BJ (cell line): ENCODE data around the gene TSPAN5. TPM values are rescaled to one million over a fixed set of nuclear protein-coding genes. Genes with fewer than 3 reads are reported as not detected.

Experiments
- CTCF ChIA-PET: fragments of 350-600 bp; formaldehyde crosslinking; extraction: SDS; loops from one replicate; lab custom pipeline; 2021; ENCODE audit warnings: antibody characterized with exemption, inconsistent platforms; lab: Yijun Ruan, JAX
- POLR2A ChIA-PET: fragments of 300-600 bp; sonication (Branson Sonifier 250); formaldehyde crosslinking; extraction: SDS; loops from one replicate; lab custom pipeline; 2021; ENCODE audit warnings: antibody characterized with exemption; lab: Charles Lee
- DNase-seq: peaks from one replicate; pipeline ENCODE4 v3.0.0-alpha.2; 2011; ENCODE audit warnings: low read depth
- H3K27me3 ChIP-seq: 2 replicates; pipeline ENCODE4 v1.6.0; 2011; ENCODE audit warnings: low read length; ENCODE audit not compliant: control insufficient read depth, insufficient read depth
- H3K36me3 ChIP-seq: 2 replicates; pipeline ENCODE4 v1.5.1; 2011; ENCODE audit warnings: low read length; ENCODE audit not compliant: control insufficient read depth, insufficient read depth
- H3K4me3 ChIP-seq: 2 replicates; pipeline ENCODE4 v1.5.1; 2011; ENCODE audit warnings: low read depth, mild to moderate bottlenecking, control low read depth, low read length
- polyA plus RNA-seq: library from polyadenylated mRNA; depleted of rRNA; stranded (reverse); fragments of >200 nt; gene quantifications from 2 replicates; pipeline ENCODE4 v1.2.3, GENCODE V29; 2011
- TF ChIP-seq, protein P1 (sequence below): IDR thresholded peaks from 2 replicates; pipeline ENCODE4 v1.5.1; 2011; ENCODE audit warnings: low read depth, mild to moderate bottlenecking, control low read depth, inconsistent platforms, low read length, moderate library complexity; ENCODE audit not compliant: insufficient read depth

The TSPAN5 gene
- polyA plus RNA-seq, 1 experiment: 74.5 TPM

DNA sequence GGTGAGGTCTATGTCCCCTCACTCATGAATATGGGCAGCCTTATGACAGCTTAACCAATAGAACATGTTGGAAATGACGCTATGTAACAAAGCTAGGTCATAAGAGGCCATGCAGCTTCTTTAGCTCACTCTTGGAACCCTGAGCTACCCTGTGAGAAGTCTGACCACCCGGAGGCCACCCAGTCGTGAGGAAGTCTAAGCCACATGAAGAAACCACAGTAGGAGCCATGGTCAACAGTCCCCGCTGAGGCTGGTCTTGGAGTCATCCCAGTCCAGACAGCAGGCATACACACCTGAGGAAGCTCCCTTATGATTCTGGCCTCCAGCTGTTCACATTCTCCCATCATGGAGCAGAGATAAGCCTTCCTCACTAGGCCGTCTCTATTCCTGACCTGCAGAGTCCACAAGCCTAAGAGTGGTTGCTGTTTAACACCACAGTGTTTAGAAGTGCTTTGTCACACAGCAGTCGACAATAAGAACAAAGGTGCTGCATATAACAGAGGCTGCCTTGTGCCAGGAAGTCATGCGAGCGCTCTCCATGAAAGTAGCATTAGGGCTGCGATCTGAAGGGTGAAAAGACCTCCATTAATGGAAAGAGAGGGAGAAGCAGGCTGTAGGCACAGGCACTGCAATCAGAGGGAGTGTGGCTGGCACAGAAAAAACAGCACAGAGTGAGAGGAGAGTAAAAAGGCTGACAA, 38.2 kb downstream of the TSPAN5 start:
- Histone ChIP-seq H3K36me3 (no peaks in the 10 kb centered on the region), H3K27me3 (no peaks in the 10 kb centered on the region), H3K4me3 (no peak overlapping the region)
- TF ChIP-seq, protein P1, sequence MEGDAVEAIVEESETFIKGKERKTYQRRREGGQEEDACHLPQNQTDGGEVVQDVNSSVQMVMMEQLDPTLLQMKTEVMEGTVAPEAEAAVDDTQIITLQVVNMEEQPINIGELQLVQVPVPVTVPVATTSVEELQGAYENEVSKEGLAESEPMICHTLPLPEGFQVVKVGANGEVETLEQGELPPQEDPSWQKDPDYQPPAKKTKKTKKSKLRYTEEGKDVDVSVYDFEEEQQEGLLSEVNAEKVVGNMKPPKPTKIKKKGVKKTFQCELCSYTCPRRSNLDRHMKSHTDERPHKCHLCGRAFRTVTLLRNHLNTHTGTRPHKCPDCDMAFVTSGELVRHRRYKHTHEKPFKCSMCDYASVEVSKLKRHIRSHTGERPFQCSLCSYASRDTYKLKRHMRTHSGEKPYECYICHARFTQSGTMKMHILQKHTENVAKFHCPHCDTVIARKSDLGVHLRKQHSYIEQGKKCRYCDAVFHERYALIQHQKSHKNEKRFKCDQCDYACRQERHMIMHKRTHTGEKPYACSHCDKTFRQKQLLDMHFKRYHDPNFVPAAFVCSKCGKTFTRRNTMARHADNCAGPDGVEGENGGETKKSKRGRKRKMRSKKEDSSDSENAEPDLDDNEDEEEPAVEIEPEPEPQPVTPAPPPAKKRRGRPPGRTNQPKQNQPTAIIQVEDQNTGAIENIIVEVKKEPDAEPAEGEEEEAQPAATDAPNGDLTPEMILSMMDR: no peak
- ChIA-PET CTCF (interaction anchor here (1.4 kb wide), 1 partner anchor 33 kb away, joined by 5 read pairs; no protein-coding TSS in a partner anchor), POLR2A (no interaction called here)
- no peak for DNase-seq

DNA sequence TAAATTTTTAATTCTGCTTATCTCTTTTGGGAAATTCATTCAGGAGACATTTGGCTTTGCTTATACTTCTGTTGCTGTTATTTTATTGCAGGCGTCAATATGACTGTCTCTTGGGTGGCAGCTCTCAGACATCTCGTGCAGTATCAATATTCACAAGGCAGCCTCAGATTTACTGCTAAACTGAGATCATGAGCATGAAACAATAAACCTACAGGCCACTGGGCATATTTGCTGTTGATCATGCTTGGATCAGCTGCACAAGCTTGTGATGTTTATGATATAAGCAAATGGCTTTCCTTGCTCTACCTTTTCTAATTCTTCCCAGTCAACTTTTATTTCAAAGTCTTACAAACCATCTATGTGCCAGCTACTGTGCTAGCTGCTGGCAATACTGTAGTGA, 39.2 kb downstream of the TSPAN5 start:
- Histone ChIP-seq H3K36me3 (no peaks in the 10 kb centered on the region), H3K27me3 (no peaks in the 10 kb centered on the region), H3K4me3 (no peak overlapping the region)
- TF ChIP-seq, protein P1: no peak
- ChIA-PET CTCF (interaction anchor here (1.4 kb wide), 1 partner anchor 32 kb away, joined by 5 read pairs; no protein-coding TSS in a partner anchor), POLR2A (no interaction called here)
- no peak for DNase-seq

DNA sequence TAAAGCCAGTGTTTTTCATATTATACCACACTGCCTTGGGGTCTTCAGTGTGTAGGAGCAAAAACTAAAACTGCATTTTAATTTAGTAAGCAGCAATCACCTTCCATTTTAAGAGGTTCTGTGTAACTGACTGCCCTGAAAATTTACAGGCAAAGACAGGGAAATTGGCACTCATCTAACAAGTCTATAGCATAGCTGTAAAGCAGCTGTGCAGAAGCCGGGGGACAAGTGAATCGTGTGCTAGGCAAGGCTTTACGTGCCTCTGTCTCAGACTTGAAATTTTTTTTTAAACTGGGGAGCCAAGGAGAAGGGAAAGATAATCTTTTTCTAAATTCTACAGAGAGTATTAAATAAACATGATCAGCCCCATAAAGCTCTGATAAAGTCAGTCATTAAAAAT, 39.7 kb downstream of the TSPAN5 start:
- ChIA-PET POLR2A (no interaction called here), CTCF (no interaction called here)
- H3K36me3 ChIP-seq: no peaks in the 10 kb centered on the region
- H3K27me3 ChIP-seq: no peaks in the 10 kb centered on the region
- TF ChIP-seq, protein P1: no peak
- no peak overlapping the region for H3K4me3 ChIP-seq
- no peak for DNase-seq

DNA sequence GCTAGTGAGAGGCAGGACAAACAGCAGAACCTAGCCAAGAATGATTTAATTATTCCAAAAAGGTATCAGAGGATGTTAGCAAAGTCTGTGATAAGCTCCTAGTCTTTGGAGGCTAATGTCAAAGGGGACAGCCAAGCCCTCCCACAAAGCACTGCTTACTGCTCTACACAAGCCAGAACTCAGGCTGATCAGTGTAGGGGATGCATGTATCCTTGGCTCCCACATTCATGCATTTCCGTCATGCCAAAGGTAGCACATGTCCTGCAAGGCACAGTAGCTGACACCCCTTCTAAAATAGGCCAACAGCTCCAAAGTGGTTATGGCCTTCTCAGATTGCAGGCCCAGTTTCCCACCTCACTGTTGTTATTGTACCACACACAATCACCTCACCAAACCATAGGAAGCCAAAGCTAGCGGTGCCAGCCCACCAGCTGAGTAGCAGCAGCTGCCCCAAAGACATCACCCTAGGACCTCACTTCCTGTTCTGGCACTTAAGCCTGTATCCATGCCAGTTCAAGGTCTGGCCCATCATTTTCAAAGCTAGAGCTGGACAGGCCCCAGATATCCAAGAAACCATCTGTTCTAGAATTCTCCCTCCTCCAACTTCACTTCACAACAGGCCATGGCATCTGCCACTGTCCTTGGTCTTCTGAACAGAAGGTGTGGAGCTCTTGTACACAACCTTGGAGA, 40.9 kb downstream of the TSPAN5 start:
- TF ChIP-seq, protein P1: no peak
- H3K4me3 ChIP-seq: no peak overlapping the region
- H3K27me3 ChIP-seq: no peaks in the 10 kb centered on the region
- no peaks in the 10 kb centered on the region for H3K36me3 ChIP-seq
- ChIA-PET POLR2A (no interaction called here), CTCF (interaction anchor here (1.0 to 1.2 kb wide), 2 partner anchors 11 to 24 kb away, joined by 3 read pairs; no protein-coding TSS in a partner anchor)
- DNase-seq: no peak

DNA sequence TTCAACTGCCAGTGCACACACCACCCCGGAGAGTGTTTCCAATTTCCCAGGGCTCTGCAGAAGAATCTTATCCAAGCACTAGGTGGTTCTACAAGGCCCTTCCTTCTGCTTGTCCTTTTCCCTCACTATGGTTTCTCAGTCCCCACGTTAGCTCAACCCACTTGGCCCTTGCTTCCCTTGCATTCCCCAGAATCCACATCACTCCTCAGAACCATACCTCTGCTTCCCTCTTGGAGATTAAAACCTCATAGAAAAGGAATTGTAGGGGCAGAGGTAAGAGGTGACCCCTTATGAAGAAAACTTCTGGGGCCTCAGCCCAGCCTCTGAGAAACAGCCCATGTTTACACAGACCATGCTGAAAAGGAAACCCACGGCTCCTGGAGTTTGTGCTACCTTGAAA, 42.4 kb downstream of the TSPAN5 start:
- ChIA-PET POLR2A (no interaction called here), CTCF (interaction anchor here (2.5 kb wide), 1 partner anchor 148 kb away, joined by 6 read pairs; no protein-coding TSS in a partner anchor)
- no peak for DNase-seq
- H3K27me3 ChIP-seq: no peaks in the 10 kb centered on the region
- TF ChIP-seq, protein P1: no peak
- no peaks in the 10 kb centered on the region for H3K36me3 ChIP-seq
- no peak overlapping the region for H3K4me3 ChIP-seq
